Lower leg skin (tissue), 4 donors: ENCODE data around the gene CD84. TPM values are rescaled to one million over a fixed set of nuclear protein-coding genes. Genes with fewer than 3 reads are reported as not detected.
"Not testable (repeated sequence)": the region's sequence is repeated elsewhere in the genome, so short reads cannot be mapped to it uniquely, and the experiment has no call there.

Experiments used
- DNase-seq, 2 donors: peaks; one replicate each; pipeline ENCODE4 v3.0.0-alpha.2; 2019; ENCODE audit warnings: low spot score in 2 of 2
- H3K4me3 ChIP-seq: fragments of 200-600 bp; sonication (generic); 2 replicates; pipeline ENCODE4 v1.5.1; 2017; ENCODE audit warnings: mild to moderate bottlenecking, low read depth; ENCODE audit not compliant: poor library complexity, severe bottlenecking
- CTCF ChIP-seq, 3 donors: fragments of 450-650 bp; IDR thresholded peaks; one replicate each; pipeline ENCODE4 v1.5.1; 2016; ENCODE audit warnings: antibody characterized with exemption in 3 of 3, mild to moderate bottlenecking in 3 of 3, moderate library complexity in 2 of 3
- POLR2A ChIP-seq, 2 donors: fragments of 450-650 bp; IDR thresholded peaks; one replicate each; pipeline ENCODE4 v1.6.1; 2016 to 2017; ENCODE audit warnings: antibody characterized with exemption in 2 of 2, mild to moderate bottlenecking in 1 of 2, moderate library complexity in 1 of 2
- WGBS, 2 donors: methylation state at CpG; one replicate each; pipeline ENCODE4 v1.1.5; 2018; 5-methylcytosine and 5-hydroxymethylcytosine counted together
- intact Hi-C: fragments of 100-400 bp; cut with DNase I; formaldehyde crosslinking; loops from one replicate; pipeline ENCODE4 v1.15.0; 2023; ENCODE audit warnings: low total_unique reads
- total RNA-seq, 4 donors: library from RNA; depleted of rRNA; stranded (reverse); fragments of >200 nt; gene quantifications; one replicate each; pipeline ENCODE4 v1.1.0, GENCODE V29; 2016

Gene CD84
- total RNA-seq, 4 donors from 2014 or later = 1.7 to 3.9 (median 2.0) TPM

GRCh38 chr1:160503087-160503486 is 76.2 kb downstream of the CD84 start:
- intact Hi-C loops = no loop called here
- no peak for TF ChIP-seq POLR2A (IDR thresholded peaks at IDR 0.05)
- TF ChIP-seq CTCF (IDR thresholded peaks at IDR 0.05) = no peak
- 92% methylated on average over 6 of the region's 6 CpGs for WGBS, 2 donors
- DNase-seq = no peak
- no peak overlapping the region for H3K4me3 ChIP-seq

DNA sequence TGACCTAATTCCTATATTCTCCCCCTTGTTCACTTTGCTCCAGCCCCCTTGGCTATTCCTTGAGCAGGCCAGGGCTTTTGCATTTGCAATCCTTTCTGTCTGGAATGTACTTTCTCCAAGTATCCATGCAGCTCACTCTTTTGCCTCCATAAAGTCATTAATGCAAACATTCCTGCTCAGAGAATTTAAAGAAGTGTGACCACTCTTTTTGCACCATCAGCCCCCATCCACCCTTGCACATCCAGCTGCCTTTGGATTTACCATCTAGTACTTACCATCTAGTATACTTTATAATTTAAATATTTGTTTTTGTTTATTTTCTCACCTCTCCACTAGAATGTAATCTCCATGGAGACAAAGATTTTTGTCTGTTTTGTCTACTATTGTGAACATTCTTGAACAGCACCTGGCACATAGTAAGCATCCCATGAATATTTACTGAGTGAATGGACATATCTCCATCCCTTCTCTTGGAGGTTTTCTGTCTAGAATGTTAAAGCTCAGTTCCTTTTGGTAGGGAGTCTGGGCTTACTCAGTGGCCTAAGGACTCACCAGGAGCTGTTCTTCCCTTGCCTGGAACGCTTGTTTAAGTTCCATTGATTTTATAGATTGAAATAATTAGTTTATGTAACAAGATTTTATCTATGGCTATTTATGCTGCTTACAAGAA is 78.8 kb downstream of the CD84 start:
- TF ChIP-seq CTCF (IDR thresholded peaks at IDR 0.05) = no peak
- TF ChIP-seq POLR2A (IDR thresholded peaks at IDR 0.05) = no peak
- no peak overlapping the region for H3K4me3 ChIP-seq
- intact Hi-C loops = no loop called here
- DNase-seq = no peak
- 44 to 61% methylated on average over 1 of the region's 1 CpG for WGBS, 2 donors

DNA sequence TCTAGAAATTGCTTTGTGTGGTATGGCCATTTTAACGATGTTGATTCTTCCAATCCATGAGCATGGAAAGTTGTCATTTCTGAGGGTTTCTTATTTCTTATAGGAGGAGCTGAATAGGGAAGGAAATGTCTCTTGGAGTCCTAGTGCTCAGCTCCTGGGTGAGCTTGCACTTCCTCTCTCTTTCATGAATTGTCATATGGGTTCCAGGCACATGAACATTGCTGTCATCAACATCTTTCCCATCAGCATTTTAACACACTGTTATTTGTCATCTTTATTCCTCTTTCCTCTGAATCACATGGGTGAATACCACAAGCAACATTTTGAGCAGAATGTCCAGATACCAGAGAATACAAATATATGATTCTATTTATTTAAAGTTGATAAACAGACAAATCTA is 79.7 kb downstream of the CD84 start:
- no peak for TF ChIP-seq POLR2A (IDR thresholded peaks at IDR 0.05)
- TF ChIP-seq CTCF (IDR thresholded peaks at IDR 0.05) = no peak
- 72 to 74% methylated on average over 1 of the region's 1 CpG for WGBS, 2 donors
- peak in 1 of 2 donors; percentile 15 for DNase-seq
- no peak overlapping the region for H3K4me3 ChIP-seq
- intact Hi-C loops = no loop called here

DNA sequence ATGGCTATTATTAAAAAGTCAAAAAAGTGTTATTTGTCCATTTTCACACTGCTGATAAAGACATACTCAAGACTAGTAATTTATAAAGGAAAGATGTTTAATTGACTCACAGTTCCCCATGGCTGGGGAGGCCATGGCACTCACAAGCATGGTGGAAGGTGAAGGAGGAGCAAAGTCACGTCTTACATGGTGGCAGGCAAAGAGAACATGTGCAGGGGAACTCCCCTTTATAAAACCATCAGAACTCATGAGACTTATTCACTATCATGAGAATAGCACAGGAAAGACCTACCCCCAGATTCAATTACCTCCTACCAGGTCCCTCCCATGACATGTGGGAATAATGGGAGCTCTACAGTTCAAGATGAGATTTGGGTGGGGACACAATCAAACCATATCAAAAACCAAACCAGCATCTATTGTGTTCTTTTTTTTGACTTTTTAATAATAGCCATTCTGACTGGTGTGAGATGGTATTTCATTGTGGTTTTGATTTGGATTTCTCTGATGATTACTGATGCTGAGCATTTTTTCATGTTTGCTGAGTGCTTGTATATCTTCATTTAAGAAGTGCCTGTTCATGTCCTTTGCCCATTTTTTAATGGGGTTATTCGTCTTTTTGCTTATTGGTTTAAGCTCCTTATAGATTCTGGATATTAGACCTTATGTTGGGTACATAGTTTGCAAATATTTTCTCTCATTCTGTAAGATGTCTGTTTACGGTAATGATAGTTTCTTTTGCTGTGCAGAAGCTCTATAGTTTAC is 80.8 kb downstream of the CD84 start:
- DNase-seq, intact Hi-C loops, H3K4me3 ChIP-seq: not testable (repeated sequence)
- WGBS, 2 donors = 78 to 81% methylated on average over 3 of the region's 3 CpGs

DNA sequence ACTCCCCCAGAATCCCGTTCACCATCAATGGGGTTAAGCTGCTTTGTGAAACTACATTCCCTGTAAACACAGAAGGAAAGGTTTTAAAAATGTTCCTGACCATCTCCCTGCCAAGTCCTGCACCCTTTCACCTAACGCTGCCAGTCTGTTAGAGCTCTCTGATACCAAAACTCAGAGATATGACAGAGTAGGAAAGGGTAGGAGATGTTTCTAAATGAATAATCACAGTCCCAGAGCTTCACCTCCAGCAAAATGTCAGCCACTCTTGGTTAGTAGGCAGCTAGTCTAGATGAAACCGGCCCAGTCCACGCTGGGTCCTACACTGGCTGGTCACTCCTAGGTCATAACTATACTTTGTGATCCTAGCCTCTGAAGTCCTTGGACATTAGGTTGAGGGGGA is 83.0 kb downstream of the CD84 start:
- 84 to 95% methylated on average over 4 of the region's 4 CpGs for WGBS, 2 donors
- no peak overlapping the region for H3K4me3 ChIP-seq
- intact Hi-C loops = no loop called here
- no peak for TF ChIP-seq CTCF (IDR thresholded peaks at IDR 0.05)
- no peak for TF ChIP-seq POLR2A (IDR thresholded peaks at IDR 0.05)
- no peak for DNase-seq

DNA sequence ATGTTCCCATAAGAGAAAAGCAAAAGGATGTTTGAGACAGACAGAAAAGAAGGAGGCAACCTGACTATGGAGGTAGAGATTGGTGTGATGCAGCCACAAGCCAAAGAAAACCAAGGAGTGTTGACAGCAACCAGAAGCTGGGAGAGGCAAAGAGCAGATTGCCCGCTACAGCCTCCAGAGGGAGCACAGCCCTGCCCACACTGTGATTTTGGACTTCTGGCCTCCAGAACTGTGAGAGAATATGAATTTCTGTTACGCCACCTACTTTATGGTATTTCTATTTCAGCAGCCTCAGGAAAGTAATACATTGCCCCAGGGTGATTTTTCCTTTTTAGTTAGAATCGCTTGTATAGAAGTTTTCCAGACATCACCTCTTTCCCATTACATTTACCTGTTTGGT is 84.7 kb downstream of the CD84 start:
- 75 to 80% methylated on average over 3 of the region's 3 CpGs for WGBS, 2 donors
- DNase-seq = no peak
- intact Hi-C loops = no loop called here
- TF ChIP-seq CTCF (IDR thresholded peaks at IDR 0.05) = no peak
- no peak for TF ChIP-seq POLR2A (IDR thresholded peaks at IDR 0.05)
- no peak overlapping the region for H3K4me3 ChIP-seq
